Measurements from ENCODE around the gene RHEBL1.

DNA sequence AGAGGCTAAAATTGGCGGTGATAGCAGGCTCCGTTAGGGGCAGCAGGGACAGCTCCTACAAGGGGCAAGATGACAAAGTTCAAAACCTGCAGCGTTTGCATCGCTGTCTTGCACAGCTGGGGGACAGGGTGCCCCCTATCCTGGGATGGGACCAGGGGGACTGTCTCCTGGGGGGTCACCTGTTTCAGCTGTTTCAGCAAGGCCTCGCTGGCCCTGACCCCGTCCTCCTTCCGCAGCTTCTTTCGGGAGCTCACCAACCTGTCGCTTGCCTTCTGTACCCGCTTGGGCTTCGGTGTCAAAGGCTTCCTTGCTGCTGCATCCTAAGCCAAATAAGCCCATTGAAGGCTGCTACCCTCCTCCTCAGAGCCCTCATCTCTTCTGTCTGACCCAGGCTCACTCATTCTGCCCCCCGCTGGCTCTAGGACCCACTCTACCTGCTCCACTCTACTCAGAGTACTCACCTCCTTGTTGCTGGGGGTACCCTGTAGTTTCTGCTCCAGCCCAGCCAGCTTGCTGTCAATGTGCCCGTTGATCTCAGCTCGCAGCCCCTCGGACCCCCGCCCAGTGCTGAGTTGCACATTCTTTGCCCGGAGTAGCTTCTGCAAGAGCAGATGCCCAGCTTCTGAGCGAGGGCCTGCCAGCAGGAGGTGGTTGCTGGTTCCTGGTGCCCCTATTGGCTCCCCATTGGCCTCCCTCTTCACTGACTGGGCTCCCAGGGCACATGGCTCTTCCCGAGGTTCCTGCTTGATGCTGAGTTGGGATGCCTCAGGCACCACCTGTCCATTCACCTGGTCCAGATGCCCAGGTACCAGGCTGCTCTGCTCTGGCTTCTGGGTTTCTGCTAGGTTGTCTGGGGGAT is 38.8 kb downstream of the RHEBL1 start:
- TF ChIP-seq, protein P1, sequence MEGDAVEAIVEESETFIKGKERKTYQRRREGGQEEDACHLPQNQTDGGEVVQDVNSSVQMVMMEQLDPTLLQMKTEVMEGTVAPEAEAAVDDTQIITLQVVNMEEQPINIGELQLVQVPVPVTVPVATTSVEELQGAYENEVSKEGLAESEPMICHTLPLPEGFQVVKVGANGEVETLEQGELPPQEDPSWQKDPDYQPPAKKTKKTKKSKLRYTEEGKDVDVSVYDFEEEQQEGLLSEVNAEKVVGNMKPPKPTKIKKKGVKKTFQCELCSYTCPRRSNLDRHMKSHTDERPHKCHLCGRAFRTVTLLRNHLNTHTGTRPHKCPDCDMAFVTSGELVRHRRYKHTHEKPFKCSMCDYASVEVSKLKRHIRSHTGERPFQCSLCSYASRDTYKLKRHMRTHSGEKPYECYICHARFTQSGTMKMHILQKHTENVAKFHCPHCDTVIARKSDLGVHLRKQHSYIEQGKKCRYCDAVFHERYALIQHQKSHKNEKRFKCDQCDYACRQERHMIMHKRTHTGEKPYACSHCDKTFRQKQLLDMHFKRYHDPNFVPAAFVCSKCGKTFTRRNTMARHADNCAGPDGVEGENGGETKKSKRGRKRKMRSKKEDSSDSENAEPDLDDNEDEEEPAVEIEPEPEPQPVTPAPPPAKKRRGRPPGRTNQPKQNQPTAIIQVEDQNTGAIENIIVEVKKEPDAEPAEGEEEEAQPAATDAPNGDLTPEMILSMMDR (IDR thresholded peaks at IDR 0.05) = no peak
- TF ChIP-seq POLR2A (IDR thresholded peaks at IDR 0.05) = no peak

Measured in body of pancreas (tissue), 4 donors.